ENCODE data around the gene SPG11.
"Not testable (repeated sequence)": the region's sequence is repeated elsewhere in the genome, so short reads cannot be mapped to it uniquely, and the experiment has no call there.

The SPG11 gene, protein sequence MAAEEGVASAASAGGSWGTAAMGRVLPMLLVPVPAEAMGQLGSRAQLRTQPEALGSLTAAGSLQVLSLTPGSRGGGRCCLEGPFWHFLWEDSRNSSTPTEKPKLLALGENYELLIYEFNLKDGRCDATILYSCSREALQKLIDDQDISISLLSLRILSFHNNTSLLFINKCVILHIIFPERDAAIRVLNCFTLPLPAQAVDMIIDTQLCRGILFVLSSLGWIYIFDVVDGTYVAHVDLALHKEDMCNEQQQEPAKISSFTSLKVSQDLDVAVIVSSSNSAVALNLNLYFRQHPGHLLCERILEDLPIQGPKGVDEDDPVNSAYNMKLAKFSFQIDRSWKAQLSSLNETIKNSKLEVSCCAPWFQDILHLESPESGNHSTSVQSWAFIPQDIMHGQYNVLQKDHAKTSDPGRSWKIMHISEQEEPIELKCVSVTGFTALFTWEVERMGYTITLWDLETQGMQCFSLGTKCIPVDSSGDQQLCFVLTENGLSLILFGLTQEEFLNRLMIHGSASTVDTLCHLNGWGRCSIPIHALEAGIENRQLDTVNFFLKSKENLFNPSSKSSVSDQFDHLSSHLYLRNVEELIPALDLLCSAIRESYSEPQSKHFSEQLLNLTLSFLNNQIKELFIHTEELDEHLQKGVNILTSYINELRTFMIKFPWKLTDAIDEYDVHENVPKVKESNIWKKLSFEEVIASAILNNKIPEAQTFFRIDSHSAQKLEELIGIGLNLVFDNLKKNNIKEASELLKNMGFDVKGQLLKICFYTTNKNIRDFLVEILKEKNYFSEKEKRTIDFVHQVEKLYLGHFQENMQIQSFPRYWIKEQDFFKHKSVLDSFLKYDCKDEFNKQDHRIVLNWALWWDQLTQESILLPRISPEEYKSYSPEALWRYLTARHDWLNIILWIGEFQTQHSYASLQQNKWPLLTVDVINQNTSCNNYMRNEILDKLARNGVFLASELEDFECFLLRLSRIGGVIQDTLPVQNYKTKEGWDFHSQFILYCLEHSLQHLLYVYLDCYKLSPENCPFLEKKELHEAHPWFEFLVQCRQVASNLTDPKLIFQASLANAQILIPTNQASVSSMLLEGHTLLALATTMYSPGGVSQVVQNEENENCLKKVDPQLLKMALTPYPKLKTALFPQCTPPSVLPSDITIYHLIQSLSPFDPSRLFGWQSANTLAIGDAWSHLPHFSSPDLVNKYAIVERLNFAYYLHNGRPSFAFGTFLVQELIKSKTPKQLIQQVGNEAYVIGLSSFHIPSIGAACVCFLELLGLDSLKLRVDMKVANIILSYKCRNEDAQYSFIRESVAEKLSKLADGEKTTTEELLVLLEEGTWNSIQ (N-terminal part only)

DNA sequence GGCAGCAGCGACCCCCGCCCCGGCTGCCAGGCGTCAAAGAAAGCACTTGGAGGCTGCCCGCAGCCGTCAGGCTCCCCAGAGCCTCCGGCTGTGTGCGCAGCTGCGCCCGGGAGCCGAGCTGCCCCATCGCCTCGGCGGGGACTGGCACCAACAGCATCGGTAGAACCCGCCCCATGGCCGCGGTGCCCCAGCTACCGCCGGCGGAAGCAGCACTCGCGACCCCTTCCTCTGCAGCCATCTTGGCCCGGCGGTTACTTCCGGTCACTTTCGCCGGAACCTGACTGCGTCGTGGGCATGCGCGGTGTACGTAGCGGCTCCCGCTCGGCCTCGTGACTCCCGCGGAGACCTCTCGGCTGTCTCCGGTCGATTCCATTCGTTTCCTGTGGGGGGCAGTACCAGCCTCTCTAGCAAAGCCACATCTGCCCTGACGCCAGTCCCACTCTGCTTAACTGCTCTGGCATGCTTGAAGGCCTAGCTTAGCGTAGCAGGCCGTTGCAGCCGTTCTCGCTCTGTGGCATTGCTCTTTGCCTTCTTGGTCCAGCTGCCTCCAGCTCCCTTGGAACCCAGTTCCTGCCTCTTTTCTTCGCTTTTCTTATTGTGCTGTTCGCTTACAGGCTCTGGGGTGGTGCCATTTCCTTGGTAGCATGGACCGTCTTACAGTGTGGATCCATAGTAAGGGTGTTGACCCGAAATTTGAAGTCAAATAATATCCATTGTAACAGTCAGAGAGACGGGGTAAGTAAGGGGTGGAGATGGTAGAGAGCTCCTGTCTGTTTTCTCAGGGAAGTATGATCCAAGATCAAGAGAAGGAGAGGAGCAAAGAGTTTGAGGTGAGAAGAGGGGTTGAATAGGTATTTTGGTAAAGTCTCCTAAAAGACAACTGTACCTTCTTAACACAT is at the start of gene SPG11:
SPG11 (minus strand) TSS at position 253 of the 899 bp plus-strand sequence; CDS start at position 238, 15 bp downstream.
- peak; percentile 90 for DNase-seq

DNA sequence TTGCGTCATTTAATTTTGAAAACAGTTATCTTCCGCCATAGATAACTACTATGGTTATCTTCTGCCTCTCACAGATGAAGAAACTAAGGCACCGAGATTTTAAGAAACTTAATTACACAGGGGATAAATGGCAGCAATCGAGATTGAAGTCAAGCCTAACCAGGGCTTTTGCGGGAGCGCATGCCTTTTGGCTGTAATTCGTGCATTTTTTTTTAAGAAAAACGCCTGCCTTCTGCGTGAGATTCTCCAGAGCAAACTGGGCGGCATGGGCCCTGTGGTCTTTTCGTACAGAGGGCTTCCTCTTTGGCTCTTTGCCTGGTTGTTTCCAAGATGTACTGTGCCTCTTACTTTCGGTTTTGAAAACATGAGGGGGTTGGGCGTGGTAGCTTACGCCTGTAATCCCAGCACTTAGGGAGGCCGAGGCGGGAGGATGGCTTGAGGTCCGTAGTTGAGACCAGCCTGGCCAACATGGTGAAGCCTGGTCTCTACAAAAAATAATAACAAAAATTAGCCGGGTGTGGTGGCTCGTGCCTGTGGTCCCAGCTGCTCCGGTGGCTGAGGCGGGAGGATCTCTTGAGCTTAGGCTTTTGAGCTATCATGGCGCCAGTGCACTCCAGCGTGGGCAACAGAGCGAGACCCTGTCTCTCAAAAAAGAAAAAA is 49.0 kb upstream of the SPG11 start:
- DNase-seq: no peak

DNA sequence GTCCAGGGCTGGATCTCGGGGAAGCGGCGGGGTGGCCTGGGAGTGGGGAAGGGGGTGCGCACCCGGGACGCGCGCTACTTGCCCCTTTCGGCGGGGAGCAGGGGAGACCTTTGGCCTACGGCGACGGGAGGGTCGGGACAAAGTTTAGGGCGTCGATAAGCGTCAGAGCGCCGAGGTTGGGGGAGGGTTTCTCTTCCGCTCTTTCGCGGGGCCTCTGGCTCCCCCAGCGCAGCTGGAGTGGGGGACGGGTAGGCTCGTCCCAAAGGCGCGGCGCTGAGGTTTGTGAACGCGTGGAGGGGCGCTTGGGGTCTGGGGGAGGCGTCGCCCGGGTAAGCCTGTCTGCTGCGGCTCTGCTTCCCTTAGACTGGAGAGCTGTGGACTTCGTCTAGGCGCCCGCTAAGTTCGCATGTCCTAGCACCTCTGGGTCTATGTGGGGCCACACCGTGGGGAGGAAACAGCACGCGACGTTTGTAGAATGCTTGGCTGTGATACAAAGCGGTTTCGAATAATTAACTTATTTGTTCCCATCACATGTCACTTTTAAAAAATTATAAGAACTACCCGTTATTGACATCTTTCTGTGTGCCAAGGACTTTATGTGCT is 48.4 kb upstream of the SPG11 start:
- no peak for DNase-seq

DNA sequence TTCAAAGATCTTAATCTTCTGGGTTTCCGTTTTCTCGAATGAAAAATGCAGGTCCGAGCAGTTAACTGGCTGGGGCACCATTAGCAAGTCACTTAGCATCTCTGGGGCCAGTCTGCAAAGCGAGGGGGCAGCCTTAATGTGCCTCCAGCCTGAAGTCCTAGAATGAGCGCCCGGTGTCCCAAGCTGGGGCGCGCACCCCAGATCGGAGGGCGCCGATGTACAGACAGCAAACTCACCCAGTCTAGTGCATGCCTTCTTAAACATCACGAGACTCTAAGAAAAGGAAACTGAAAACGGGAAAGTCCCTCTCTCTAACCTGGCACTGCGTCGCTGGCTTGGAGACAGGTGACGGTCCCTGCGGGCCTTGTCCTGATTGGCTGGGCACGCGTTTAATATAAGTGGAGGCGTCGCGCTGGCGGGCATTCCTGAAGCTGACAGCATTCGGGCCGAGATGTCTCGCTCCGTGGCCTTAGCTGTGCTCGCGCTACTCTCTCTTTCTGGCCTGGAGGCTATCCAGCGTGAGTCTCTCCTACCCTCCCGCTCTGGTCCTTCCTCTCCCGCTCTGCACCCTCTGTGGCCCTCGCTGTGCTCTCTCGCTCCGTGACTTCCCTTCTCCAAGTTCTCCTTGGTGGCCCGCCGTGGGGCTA is 47.8 kb upstream of the SPG11 start, which contains the start of the genes B2M and PATL2:
B2M (plus strand) TSS at position 422 of the 647 bp plus-strand sequence; CDS start at position 452, 30 bp downstream.
PATL2 (minus strand) TSS at position 228 of the 647 bp plus-strand sequence. CDS start 34,833 bp downstream, outside the sequence.
- peak; percentile 86 for DNase-seq

DNA sequence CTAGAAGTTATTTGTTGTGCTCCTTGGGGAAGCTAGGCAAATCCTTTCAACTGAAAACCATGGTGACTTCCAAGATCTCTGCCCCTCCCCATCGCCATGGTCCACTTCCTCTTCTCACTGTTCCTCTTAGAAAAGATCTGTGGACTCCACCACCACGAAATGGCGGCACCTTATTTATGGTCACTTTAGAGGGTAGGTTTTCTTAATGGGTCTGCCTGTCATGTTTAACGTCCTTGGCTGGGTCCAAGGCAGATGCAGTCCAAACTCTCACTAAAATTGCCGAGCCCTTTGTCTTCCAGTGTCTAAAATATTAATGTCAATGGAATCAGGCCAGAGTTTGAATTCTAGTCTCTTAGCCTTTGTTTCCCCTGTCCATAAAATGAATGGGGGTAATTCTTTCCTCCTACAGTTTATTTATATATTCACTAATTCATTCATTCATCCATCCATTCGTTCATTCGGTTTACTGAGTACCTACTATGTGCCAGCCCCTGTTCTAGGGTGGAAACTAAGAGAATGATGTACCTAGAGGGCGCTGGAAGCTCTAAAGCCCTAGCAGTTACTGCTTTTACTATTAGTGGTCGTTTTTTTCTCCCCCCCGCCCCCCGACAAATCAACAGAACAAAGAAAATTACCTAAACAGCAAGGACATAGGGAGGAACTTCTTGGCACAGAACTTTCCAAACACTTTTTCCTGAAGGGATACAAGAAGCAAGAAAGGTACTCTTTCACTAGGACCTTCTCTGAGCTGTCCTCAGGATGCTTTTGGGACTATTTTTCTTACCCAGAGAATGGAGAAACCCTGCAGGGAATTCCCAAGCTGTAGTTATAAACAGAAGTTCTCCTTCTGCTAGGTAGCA is 47.0 kb upstream of the SPG11 start:
- no peak for DNase-seq

DNA sequence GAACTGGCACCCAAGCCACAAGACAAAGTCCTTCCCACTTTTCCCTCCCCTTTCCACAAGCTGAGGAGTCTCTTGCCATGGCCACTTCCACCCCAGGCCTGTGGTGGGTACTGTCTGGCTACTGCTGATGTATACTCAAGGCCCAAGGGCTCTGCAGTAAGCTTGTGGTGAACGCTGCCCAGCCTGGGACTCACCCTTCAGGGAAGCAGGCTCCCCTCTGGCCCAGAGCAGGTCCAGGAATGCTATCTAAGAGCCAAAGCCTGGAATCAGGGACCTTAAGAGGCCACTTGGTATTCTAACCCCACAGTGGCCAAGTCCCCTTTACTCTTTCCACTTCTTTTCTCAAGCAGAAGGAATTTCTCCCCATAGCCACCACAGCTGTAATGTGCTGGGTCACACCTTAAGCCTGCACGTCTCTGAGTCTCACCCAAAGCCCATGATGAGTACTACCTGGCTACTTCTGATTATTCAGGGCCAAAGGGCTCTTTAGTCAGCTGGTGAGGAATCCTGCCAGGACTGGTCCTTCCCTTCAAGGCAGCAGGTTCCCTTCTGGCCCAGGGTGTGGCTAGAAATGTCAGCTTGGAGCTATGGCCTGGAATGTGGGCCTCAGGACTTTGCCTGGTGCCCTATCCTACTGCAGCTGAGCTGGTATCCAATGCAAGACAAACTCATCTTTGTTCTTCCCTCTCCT is 43.6 kb upstream of the SPG11 start:
- no peak for DNase-seq

DNA sequence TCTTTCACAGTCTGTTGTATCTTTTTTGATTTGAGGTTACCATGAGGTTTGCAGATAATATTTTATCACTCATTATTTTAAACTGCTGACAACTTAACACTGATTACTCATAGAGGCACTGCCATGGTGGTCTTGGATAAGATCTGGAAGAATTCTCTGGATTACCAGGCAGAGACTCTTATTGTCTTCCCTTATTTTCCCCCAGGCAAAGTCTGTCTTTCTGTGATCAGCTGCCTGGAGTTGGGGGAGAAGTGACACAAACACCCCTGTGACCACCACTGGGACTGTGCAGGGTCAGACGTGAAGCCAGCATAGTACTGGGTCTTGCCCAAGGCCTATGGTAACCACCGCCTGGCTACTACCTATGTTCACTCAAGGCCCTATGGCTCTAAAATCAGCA is 42.9 kb upstream of the SPG11 start:
- DNase-seq: no peak

DNA sequence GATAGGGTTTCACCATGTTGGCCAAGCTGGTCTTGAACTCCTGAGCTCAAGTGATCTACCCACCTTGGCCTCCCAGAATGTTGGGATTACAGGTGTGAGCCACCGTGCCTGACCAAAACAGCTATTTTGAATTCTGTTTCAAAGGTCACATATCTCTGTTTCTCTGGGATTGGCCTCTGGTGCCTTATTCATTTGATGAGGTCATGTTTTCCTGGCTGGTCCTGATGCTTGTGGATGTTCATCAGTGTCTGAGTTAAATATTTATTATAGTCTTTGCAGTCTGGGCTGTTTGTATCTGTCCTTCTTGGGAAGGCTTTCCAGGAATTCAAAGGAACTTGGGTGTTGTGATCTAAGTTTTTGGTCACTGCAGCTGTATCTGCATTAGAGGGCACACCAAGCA is 42.5 kb upstream of the SPG11 start:
- no peak for DNase-seq

DNA sequence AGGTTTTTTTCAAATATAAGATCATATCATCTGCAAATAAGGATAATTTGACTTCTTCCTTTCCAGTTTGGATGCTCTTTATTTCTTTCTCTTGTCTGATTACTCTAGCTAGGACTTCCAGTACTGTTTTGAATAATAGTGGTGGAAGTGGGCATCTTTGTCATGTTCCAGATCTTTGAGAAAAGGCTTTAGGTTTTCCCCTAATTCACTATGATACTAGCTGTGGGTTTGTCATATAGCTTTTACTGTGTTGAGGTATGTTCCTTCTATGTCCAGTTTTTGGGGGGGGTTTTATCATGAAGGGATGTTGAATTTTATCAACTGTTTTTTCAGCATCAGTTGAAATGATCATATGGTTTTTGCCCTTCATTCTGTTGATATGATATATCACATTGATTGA is 37.2 kb upstream of the SPG11 start:
- not testable (repeated sequence) for DNase-seq

DNA sequence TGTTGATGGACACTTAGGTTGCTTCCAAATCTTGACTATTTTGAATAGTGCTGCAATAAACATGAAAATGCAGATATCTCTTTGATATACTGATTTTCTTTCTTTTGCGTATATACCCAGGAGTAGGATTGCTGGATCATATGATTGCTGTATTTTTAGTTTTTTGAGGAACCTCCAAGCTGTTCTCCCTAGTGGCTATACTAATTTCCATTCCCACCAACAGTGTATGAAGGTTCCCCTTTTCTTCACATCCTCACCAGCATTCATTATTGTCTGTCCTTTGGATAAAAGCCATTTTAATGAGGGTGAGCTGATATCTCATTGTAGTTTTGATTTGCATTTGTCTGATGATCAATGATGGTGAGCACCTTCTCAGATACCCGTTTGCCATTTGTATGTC is 35.2 kb upstream of the SPG11 start:
- DNase-seq: no peak

DNA sequence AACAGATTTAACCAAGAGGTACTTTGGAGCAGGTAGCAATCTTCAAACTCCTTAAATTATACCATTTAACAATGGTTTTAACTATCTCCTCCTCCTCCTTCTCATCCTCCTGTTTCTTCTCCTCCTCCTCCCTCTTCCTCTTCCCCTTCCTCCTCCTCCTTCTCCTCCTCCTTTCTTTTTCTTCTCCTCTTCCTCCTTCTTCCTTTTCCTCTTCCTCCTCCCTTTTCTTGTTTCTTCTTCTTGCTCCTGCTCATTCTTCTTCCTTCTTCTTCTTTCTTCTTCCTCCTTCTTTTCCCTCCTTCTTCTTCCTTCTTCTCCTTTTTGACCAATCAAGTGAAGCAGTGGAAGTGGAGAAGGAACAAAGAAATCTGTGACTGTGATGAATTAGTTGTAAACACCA is 33.6 kb upstream of the SPG11 start:
- no peak for DNase-seq

DNA sequence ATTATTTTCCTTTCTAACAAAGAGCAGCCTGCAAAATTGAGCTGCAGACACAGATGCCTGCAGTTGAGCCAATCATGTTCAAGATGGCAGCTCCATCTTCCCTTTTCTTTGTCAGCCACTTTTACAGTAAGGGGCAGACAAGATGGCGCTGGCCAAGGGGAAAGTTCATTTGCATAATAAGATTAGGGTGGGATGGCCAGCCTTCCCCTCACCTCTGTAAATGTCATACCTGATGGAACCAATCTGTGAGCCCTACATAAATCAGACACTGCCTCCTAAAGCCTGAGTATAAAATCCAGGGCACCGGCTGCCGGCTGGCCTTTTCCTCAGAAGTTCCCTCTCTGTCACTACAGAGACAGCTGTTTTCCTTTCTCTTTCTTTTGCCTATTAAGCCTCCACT is 31.8 kb upstream of the SPG11 start:
- DNase-seq: no peak

DNA sequence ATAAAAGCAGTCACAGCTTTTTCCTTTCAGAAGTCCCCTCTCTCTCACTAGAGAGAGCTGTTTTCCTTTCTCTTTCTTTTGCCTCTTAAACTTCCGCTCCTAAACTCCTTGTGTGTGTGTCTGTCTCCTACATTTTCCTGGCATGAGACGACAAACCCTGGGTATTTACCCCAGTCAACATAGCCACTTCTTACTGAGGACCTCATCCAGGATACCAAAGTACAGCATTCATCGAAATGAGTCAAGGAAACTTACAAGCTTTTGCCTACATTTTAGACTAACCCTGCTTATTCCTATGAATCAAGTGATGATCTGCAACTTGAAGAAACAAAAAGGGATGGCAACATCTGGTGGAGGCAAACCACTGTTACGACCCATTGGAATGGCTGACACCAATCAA is 31.0 kb upstream of the SPG11 start:
- no peak for DNase-seq

DNA sequence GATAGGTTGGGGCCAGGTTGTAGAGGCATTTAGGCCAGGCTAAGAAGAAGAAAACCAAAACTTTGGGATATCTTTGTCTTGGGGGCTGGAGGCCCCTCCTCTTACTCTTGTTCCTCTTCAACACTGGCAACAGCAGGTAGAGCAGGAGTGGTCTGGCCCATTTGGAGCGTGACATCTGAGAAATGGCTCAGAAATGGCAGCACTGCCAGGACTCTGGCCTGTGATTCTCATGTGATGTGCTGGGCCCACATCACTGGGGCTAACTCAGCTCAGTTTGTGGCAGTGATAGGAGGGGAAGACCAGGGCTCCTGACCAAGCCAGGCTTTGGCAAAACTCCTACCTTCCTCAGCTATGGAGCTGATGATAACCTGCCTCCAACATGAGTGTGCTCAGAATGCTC is 29.2 kb upstream of the SPG11 start:
- no peak for DNase-seq

DNA sequence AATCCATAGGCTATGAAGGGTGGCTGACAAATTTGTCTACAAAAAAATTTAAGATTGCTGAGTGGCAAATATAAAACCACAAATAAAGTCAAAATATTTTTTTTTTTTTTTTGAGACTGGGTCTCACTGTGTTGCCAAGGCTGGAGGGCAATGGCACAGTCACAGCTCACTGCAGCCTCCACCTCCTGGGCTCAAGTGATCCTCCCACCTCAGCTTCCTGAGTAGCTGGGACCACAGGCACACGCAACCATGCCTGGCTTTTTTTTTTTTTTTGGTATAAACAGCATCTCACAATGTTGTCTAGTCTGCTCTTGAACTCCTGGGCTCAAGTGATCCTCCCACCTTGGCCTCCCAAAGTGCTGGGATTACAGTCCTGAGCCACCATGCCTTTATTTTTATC is 26.8 kb upstream of the SPG11 start:
- DNase-seq: not testable (repeated sequence)

DNA sequence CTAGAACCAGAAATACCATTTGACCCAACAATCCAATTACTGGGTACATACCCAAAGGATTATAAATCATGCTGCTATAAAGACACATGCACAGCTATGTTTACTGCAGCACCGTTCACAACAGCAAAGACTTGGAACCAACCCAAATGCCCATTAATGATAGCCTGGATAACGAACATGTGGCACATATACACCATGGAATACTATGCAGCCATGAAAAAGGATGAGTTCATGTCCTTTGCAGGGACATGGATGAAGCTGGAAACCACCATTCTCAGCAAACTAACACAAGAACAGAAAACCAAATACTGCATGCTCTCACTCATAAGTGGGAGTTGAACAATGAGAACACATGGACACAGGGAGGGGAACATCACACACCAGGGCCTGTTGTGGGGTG is 25.9 kb upstream of the SPG11 start:
- DNase-seq: not testable (repeated sequence)

DNA sequence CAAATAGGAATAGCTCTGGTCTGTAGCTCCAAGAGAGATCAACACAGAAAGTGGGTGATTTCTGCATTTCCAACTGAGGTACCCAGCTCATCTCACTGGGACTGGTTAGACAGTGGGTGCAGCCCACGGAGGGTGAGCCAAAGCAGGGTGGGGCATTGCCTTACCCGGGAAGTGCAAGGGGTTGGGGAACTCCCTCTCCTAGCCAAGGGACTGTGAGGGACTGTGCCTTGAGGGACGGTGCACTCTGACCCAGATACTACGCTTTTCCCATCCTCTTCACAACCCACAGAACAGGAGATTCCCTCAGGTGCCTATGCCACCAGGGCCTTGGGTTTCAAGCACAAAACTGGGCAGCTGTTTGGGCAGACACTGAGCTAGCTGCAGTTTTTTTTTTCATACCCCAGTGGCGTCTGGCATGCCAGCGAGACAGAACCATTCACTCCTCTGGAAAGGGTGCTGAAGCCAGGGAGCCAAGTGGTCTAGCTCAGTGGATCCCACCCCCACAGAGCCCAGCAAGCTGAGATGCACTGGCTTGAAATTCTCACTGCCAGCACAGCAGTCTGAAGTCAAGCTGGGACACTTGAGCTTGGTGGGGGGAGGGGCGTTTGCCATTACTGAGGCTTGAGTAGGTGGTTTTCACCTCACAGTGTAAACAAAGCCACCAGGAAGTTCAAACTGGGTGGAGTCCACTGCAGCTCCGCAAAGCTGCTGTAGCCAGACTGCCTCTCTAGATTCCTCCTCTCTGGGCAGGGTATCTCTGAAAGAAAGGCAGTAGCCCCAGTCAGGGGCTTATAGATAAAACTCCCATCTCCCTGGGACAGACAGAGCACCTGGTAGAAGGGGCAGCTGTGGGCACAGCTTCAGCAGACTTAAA is 19.6 kb upstream of the SPG11 start:
- DNase-seq: not testable (repeated sequence)
